ENCODE measurements around the gene CIDEA.

Gene CIDEA

DNA sequence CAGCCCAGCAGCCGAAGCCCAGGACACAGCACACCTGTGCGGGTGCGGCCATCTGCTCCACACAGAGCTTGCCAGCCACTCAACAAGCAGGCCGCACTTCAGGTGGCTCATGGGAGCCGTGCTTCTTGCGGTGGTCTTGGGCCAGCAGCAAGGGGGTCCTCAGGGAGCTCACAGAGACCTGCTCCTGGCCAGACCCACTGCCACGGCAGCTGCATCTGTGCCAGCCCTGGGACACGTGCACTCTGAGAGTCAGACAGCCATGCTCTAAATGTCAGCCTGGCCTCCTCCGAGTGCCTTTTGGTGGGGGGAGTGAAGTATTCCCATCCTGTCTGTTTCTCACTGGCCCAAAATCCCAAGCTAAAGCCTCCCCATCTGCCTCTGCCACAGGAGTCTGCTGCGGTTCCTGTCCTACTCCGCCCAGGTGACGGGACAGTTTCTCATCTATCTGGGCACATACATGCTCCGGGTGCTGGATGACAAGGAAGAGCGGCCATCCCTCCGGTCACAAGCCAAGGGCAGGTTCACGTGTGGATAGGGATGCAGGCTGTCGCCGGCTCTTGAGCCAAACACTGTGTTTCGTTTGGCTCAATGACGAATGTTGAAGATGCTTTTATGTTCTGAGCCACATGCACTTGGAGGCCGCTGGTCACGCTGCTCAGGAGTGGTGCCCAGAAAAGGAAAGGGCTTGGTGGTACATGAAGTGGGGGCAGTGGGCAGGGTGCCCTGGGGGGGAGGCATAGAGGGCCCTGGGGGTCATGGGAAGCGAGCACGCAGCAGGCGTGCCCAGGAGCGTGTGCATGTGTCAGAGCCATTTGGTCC, 22.8 kb downstream of the CIDEA start:
- no peak for DNase-seq

- DNase-seq = no peak
Observed at GRCh38 chr18:12278215-12278671, 24.1 kb downstream of the CIDEA start.

GRCh38 chr18:12278741-12279682, 24.9 kb downstream of the CIDEA start:
- no peak for DNase-seq

DNA sequence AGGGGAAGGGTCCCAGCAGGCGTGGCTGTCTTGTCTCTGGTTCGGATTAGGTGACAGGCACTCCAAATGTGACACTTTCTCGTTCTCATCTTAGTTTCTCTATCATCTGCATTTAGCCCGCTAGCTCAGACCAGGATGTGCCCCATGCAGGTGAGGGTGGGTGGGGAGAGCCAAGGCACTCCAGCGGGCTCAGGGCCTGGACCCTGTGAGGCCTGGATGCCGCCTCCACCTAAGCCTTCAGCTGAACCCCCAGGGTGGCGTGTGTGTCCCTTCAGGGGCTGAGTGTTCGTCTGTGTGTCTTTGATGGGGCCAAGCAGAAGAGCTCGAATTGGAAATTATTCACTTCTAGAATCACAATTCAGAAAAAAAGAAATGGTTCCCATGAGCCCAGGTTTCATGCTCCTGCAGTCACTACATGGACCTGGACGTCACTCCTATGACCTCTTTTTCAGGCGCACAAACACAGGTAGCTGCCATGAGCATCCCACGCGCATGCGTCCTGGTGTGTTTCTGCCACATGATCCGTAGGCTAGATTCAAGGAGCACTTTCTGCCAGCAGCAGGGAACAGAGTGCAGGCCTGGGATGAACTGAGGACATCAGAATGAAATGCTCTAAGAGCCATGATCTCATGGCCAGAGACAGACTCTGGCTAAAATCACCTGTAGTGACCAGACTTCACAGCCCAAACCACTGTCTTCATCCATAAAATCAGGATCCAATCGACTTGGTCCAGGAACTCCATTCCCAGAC, 25.8 kb downstream of the CIDEA start:
- DNase-seq = no peak

DNA sequence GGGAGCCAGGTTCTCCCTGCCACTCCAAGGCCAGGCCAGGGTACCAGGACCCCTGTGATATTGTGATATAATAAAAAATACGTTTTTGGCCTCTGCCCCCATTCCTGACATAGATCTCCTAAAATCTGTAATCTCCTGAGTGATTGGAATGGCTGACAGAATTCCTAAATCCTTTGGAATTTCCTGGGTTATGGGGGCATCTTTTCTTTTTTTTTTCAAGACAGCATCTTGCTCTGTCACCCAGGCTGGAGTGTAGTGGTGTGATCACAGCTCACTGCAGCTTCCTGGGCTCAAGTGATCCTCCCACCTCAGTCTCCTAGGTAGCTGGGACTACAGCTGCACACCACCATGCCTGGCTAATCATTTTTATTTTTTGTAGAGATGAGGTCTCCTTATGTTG, 27.7 kb downstream of the CIDEA start:
- no peak for DNase-seq

GRCh38 chr18:12282442-12283039, 28.4 kb downstream of the CIDEA start:
- no peak for DNase-seq

GRCh38 chr18:12283256-12283655, 29.1 kb downstream of the CIDEA start:
- DNase-seq = no peak

- DNase-seq = no peak
Observed at GRCh38 chr18:12283666-12284065, 29.5 kb downstream of the CIDEA start.

DNA sequence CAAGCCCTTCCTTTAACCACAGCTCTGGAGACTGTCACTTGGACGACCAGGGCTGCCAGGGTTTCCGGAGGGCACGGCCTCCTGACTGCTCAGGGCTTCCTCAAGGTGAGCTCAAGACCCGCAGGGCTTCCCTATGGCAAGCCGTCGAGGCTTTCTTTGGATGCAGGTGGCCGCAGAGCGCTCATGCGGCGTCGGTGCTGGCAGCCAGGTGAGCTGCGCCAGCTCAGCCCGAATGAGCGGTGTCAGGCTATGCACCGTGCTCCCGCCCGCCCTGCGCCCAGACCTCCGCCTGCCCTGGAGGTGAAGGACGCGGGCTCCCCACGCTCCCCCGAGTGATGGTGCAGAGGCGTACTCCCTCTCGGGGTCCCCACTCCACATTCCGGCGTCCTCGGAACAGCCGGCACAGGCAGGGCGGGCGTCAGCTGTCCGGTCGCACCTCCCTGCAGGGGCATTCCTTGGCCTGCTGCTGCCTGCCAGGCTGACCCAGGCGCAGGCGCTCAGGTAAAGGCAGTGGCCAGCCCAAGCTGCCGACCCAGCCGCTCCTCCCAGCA, 33.0 kb downstream of the CIDEA start:
- peak in 2 of 3 experiments; percentile 31 to 52 for DNase-seq

DNA sequence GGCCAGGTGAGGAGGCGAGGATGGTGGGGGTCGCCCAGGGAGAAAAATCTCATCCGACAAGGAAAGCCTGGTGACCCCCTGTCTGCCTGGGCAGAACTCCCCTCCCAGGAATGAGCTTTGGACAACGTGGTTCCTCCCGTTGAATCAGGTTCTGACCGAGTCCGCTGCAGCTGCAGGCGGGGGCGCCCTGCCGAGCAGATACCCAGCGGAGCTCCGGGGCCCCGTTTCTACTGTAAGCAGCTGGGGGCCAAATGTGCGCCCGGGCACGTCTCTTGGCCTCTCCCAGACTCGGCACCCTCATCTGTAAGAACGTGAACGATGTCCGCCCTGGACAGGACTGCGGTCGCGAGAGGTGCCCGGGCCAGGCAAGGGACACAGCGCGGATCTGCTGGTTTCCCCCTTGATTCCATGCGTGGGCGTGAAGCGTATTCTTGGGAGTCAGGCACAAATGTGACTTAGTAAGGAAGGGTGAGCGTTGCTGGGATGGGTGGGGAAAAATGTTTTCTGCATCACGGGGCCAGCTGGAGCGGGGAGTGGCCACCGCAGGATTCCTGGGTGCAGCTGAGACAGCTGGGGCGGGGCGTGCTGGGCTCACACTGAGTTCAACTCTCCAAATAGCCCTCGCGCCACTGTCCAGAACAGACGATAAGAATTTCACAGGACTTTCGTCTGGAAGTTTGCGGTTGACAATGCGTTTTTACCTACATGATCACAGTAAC, 33.7 kb downstream of the CIDEA start:
- peak in 2 of 3 experiments; percentile 36 to 52 for DNase-seq

DNA sequence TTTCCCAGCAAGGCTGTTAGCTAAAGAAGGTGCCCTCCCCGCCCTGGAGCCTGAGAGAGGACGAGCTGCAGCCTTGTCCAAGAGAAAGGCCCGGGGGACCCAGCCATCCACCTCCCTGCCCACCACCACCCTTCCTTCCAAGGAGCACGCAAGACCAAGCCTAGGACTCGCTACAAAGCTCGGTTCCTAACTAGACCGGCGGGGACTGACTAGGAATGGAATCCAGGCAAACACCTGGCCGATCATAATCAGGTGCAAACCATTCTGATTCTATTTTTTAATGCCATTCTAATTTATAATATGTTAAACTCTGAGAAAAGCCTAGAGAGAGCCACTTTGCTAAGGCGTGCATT, 34.2 kb downstream of the CIDEA start:
- no peak for DNase-seq

DNA sequence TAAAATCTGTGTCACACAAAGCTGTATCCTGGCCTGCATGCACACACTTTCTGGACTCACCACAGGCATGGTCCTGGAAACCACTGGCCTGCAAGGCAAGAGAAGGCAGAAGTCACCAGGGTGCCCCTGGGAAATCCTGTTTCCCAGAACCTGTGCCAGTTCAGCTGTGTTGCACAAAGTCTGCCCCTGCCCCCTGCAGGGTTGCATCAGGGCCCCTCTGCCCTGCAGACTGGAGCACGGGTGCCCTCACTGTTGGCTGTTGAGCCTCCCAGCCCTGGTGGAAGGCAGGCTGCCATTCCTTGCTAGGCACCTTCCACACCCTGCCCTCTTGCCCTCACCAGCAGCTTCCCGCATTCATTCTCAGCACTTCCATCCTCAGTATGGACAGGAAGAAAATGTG, 35.9 kb downstream of the CIDEA start:
- no peak for DNase-seq

- no peak for DNase-seq
Observed at GRCh38 chr18:12291161-12291560, 37.0 kb downstream of the CIDEA start.

DNA sequence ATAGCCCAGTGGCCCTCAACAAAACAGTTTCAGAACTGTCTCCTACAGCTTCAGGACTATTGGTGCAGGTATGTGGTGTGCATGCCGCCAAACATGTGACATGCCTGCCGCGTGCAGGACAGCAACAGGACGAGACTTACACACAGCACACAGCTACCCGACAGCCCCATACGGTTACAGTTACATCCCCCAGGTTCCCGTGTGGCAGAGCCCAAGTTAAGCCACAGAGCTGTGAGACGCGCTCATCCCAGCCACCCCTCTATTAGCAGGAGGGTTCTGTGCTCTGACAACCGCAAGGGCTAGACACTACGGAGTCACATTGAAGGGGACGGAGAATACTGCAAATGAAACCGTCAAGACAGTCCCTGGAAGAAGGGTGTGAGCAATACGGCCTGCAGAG, 37.5 kb downstream of the CIDEA start:
- DNase-seq = no peak

GRCh38 chr18:12293831-12294230, 39.7 kb downstream of the CIDEA start:
- DNase-seq = no peak

DNA sequence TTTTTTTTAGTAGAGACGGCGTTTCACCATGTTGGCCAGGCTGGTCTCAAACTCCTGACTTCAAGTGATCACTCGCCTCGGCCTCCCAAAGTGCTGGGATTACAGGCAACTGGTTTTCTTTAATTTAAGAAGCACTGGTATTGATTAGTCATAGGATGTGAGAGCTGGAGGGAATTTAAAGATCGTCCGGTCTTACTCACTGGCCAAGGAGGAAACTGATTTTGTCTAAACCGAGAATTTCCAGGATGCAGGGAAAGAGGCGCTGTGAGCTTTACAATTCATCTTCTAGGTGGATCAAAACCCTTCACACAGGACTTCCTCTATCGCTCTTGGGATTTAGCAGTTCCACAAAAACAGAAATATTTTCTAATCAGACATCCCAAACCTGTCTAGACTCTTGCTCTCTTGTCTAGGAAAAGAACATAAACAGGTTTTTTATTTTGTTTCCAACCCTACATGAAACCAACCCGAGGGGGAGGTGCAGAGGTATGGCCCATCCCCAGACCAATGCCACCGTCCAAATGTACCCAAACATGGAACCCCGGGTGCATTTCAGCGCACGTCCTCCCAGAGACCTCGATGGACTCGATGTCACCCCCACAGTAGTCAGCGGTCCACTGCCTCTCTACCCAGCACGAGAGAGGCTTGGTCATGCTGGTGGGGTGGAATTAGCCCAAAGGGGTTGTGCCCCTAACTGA, 41.4 kb downstream of the CIDEA start:
- DNase-seq = no peak

- DNase-seq = no peak
Observed at GRCh38 chr18:12296087-12296403, 41.9 kb downstream of the CIDEA start.

DNA sequence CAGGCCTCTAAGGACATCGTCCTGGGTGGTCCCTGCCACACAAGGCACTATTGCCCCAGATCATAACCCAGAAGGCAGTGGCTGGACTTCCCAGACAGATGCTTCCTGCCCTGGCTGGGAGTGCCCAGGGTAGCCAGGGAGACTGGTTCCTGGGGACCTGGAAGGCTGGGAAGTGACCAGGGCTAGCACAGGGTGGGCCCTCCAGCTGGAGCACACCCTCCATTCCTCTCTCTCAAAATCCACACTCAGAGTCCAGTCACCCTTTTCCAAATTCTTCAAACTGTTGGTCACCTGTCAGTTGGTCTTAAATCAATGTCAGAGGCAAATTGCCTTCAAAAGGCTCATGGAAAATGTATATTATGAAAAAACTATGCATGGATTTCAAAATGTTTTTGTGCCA, 42.3 kb downstream of the CIDEA start:
- no peak for DNase-seq

GRCh38 chr18:12299862-12300261, 45.7 kb downstream of the CIDEA start:
- no peak for DNase-seq

DNA sequence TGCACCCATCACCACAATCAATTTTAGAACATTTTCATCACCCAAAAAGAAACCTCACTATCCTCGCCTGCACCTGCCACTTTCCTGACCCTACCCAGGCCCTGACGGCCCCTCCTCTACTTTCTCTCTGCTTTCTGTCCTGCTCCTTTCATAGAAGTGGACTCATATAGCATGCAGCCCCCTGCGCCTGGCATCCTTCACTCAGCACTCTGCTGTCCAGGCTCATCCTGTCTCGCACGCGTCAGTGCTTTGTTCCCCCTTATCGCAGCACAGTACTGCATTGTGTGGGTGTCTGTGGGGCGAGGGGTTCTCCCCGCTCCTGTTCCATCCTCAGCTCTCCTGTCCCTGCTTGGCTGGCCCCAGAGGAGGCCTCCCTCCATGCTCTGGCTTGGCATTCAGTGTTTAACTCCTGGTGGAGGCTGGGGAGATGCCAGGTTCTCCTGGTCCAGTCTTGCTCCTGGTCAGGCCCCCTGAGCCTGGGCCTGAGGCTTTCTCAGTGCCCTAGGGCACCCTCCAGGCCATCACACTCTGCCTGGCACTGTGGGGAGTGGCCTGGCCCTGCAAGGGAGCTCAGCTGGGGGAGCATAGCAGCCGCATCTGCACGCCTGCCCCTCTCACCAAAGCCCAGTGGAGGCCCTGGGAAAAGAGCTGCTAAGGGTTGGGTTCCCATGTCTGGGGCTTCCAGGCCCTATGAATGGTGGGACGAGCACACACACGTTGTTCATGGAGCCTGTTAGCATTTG, 47.3 kb downstream of the CIDEA start:
- DNase-seq = no peak
